Measurements from ENCODE around the gene PRSS33. TPM values are rescaled to one million over a fixed set of nuclear protein-coding genes. Genes with fewer than 3 reads are reported as not detected.

Gene PRSS33
- polyA plus RNA-seq, 12 donors: not detected

DNA sequence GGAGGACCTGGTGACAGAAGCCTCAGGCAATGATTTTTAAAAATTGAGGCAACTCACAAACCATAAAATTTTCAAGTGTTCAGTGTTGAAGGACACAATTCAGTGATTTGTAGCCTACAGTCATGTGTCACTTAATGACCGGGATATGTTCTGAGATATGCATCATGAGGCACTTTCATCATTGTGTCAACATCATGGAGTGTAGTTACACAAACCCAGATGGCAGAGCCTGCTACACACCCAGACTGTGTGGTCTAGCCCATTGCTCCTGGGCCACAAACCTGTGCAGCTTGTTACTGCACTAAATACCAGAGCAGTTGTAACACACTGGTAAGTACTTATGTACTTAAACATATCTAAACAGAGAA, 12.5 kb upstream of the PRSS33 start:
- no peak for DNase-seq

DNA sequence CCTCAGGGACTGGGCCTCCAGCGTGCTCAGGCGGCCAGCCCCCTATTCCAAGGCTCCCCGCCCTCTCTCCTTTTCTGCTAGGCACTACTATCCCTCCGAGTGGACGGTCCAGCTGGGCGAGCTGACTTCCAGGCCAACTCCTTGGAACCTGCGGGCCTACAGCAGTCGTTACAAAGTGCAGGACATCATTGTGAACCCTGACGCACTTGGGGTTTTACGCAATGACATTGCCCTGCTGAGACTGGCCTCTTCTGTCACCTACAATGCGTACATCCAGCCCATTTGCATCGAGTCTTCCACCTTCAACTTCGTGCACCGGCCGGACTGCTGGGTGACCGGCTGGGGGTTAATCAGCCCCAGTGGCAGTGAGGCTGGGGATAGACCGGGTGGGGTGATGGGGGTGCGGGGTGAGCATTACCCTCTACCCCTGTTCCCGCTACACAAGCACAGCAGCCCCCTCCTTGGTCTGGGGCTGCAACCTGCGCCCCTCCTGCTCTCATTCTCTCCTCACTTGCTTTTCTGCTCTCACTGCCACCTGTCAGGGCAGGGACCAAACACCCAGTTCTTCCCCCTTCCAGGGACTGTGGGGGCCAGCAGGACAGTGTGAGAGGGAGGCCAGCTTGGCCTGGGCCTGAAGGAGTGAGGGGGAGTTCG, 12.0 kb upstream of the PRSS33 start:
- no peak for DNase-seq

DNA sequence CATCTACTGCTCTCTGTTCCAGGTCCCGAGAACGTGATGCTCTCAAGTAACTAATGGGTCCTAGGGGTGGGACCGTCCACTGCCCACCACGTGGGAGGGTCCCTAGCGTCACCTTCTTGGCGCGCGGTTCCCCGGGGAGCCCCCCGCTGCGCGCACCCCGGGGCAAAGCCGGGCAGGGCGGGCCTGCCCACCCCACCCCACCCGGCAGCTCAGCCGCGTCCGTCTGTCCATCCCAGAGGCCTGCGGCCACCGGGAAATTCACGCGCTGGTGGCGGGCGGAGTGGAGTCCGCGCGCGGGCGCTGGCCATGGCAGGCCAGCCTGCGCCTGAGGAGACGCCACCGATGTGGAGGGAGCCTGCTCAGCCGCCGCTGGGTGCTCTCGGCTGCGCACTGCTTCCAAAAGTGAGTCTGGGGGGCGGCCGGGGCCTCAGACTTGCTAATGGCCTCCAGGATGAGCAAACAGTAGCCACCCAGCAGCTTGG, 11.4 kb upstream of the PRSS33 start:
- no peak for DNase-seq

DNA sequence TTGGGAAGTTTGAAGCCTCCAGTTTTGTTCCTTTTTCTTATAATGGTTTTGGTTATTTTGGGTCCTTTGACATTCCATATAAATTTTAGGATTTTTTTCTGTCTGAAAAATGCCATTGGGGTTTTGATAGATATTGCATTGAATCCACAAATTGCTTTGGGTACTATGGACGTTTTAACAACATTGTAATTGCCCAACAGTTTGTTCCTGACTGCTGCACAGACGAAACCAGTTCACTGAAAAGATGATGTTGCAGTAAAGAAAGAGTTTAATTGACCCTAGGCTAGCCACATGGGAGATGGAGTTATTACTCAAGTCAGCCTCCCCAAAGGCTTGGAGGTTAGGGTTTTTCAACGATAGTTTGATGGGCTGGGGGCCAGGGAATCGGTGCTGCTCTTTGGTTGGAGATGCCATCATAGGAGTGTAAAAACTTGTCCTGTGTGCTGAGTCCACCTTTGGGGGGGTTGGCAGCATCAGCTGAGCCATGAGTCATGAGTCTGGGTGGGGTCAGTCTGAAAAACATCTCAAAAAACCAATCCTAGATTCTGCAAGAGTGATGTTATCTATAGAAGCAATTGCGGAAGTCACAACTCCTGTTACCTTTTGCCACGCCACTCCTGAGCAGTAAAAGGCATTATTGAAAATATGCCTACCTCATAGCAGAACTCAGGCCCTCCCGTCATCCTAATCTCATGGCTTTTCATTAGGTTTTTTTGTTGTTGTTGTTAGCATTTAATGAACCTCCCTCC, 8.2 kb upstream of the PRSS33 start:
- no peak for DNase-seq

DNA sequence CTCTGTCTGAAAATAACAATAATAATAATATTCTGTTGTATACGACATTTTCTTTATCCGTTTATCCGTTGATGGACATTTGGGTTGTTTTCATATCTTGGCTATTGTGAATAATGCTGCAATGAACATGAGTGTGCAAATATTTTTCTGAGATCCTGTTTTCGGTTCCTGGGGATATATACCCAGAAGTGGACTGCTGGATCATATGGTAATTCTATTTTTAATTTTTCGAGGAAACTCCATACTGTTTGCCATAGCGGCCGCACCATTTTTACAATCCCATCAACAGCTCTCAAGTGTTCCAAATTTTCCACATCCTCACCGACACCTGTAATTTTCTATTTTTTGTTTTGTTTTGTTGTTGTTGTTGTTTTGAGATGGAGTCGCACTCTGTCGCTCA, 5.6 kb upstream of the PRSS33 start:
- DNase-seq: no peak

DNA sequence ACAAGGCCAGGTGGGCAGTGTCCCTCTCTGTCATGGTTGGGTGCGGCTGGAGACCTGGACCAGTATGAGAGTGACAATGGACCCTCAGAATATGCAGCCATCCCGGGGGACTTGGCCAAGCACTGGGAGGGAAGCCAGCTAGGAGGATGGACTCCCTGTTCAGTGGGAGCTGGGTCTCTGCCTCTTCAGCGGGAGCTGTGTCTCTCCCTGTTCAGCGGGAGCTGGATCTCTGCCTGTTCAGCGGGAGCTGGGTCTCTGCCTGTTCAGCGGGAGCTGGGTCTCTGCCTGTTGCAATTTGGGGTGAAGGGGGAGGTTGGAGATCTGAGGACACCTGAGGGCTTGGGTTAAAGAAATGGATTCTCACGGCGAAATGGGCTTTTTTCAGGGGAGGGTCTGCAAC, 3.8 kb upstream of the PRSS33 start:
- DNase-seq: no peak

DNA sequence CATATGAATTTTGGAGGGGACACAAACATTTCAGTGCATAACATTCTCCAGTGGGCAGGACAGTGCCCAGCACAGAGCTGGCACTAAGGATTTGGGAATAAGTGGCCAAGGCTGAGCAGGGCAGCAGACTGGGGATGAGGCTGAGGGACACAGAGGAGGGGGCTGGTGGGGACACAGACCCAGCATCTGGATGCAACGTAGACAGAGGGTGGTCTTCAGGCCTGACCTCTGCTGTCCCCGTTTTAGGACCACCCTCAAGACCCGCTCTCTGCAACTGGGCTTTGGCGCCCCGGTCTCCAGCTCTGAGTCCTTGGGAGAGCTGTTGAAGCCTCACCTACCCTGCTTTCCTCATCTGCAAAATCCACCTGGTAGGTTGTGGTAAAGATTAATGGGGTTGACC, 3.3 kb upstream of the PRSS33 start:
- DNase-seq: no peak

DNA sequence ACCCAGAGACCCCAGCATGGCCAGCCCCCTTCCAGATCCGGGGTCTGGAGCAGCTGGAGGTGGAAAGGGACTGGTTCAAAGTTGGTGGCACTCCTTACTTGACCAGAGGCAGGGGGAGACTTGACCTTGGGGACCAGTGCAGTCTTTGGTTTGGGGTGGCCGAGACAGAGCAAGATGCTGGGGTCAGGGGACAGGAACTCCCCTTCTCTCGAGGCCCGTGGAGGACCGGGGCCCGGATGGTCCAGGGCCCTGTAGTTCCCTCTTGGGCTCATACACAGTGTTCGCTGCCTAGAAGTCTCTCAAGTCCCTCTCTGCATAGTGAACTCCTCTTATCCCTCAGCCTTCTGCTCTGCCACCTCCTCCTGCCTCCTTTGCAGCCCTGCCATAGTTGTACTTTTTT, 601 bp upstream of the PRSS33 start:
- no peak for DNase-seq

DNA sequence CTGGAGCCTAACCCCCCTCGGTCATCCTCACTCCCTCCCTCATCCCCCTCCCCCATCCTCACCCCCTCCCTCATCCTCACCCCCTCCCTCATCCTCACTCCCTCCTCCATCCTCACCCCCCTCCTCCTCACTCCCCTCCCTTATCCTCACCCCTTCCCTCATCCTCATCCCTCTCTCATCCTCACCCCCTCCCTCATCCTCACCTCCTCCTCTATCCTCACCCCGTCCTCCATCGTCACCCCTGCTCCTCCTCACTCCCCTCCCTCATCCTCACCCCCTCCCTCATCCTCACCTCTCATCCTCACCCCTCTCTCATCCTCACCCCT, 571 bp downstream of the PRSS33 start:
- DNase-seq: no peak

DNA sequence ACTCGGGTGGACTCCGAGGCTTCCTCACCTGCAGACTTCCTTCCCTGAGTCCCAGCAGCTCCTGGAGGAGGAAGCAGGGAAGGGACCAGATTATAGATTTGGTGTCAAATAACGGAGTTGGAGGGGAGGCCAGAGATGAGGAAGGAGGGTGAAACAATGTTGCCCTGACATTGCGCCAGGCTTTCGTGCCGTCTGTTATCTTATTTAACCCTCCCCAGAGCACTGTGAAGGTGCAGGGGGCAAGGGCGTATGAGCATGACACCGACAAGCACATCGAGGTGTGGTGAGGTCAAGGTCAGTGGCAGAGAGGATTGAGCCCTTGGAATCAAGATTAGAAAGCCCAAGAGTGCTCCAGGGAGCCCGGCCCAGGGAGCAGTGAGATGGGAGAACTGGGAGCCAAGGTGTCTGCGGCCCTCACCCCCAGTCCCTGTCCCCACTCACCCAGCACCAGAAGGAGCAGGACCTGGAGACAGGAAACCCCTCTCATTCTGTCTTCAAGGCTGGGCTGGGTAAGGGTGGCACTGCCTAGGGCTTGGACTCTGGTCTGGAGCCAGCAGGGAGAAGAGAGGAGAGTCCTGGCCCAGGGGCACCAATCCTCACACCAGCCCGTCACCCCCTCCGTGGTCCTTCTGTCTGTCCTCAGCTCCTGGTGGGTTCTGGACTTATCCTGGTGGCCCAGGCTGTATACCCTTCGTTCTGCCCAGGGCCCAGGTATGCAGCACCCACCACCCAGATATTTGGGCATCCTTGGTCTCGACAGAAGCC, 1.1 kb downstream of the PRSS33 start:
- DNase-seq: no peak

DNA sequence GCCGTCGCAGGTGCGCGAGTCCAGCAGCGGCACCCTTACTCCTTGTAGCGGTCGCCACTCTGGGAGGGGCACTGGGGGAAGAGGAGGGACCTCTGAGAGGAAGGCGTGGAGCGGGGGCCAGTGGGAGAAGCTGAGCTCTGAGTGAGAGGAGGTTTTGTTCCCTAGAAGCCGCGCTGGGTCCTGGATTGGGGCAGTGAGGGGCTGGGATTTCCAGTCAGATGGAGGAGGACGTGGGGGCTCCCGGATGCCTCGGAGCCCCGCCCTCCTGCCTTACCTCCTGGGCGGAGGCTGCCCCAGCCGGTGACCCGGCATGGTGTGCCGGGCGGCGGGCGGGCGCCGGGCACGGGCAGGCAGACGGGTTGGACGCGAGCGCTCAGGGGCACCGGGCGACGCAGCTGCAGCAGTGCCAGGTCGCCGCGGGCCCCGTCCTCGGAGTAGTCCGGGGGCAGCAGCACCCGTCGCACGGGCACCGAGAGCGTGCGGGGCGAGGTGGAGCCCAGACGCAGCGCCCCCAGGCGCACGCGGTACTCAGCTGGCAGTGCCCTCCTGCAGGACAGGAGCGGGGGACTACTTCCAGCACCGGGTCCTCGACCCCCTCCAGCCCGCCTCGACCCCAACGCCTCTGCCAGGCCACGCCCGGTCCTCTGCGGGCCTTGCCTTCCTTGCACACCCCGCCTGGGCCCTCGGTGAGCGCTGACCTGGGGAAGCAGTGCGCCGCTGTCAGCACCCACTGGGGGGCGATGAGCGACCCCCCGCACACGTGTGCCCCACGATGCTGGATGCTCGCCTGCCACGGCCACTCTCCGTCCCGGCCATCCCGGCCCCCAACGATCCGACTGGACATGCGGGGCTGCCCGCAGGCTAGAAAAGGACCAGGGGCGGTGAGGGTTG, 2.0 kb downstream of the PRSS33 start:
- no peak for DNase-seq

DNA sequence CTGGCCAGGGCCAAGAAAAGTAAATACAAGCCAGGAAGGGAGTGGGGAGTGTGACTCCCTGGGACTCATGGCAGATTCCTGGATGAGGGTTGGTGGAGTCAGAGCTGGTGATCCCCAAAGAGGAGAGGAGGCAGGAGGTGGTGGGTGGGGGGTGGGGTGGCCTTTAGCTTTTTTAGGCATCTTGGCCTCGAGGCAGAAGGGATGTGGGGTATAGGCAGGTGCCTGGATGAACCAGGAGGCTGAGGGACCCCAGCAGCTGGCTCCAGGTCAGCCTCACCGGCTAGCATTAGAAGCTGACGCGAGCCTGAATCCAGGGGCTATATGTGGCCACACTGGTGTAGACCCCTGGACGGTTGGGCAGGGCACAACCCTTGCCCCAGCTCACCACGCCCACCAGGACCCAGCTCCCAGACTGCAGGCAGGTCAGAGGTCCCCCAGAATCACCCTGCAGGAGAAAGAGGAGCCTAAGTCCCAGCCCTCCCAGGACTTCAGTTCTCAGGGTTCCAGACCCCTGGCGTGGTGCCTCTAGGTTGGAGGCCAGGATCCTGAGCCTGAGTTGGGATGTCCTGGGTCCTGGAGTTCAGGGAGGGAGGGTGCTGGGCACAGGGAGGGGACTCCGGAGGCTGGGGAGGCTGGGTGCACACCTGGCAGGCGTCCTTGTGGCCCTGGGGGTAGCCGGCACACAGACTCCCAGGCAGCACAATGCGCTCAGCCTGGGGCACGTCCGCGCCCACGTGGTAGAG, 2.8 kb downstream of the PRSS33 start:
- DNase-seq: no peak

DNA sequence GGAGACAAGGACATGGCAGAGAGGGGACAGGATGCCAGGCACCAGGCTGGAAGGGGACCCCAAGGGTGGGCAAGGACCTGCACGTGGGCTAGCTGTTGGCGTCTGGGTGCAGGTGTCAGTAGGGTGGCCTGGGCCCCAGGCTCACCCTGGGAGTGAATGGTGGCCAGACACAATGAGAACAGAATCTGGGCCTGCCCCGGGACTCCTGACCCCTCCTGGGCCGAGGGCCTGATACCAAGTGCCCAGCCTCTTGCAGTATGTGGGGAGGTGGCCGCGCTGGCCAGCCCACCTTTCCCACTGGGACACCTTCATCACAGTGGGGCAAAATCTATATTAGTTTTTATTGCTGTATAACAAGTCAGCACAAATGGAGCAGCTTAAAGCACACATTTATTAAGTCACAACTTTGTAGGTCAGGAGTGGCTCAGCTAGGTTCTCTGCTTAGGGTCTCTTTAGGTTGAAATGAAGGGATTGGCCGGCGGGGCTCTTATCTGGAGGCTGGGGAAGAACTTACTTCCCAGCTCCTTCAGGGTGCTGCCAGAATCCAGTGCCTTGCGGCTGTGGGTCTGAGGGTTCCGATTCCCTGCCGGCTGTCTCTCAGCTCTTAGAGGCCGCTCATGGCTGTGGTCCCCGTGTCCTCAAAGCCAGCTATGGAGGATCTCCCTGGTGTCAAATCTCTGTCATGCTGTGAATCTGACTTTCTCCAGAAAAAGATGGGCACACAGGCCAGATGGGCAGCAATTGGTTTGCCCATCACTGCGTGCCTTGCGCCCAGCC, 3.6 kb downstream of the PRSS33 start:
- DNase-seq: no peak

DNA sequence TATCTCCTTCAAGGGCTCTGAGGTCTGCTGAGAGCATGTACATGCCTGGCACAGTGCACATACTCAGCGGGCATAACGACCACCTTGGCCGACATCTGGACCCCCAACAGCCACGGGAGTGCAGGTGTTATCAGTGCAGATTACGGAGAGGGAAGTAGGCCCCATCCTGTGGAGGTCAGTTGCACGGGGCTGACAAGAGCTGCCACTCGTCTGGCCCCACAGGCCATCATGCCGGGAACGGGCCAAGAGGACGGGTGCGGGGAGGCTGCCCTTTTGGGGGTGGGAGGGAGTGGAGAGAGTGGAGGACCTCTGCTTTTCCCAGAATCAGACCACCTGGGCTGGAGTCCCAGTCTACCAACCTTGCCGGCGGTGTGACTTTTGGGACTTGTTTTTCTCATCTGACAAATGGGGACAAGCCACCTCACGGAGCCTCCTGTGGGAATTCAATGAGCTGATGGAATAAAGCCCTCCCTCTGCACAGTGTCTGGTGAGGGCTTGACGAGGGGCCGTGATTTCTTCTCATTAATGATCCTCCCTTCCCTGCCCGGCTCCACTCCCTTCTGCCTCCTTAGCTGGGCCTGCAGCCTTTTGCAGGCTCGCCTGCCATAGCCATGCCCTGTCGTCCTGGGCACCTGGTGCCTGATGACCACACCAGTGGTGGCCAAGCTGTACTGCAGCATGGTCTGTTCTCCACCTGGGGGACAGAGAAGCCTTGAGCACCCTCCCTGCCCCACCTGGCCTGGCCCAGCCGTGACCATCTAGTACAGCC, 4.6 kb downstream of the PRSS33 start:
- no peak for DNase-seq

DNA sequence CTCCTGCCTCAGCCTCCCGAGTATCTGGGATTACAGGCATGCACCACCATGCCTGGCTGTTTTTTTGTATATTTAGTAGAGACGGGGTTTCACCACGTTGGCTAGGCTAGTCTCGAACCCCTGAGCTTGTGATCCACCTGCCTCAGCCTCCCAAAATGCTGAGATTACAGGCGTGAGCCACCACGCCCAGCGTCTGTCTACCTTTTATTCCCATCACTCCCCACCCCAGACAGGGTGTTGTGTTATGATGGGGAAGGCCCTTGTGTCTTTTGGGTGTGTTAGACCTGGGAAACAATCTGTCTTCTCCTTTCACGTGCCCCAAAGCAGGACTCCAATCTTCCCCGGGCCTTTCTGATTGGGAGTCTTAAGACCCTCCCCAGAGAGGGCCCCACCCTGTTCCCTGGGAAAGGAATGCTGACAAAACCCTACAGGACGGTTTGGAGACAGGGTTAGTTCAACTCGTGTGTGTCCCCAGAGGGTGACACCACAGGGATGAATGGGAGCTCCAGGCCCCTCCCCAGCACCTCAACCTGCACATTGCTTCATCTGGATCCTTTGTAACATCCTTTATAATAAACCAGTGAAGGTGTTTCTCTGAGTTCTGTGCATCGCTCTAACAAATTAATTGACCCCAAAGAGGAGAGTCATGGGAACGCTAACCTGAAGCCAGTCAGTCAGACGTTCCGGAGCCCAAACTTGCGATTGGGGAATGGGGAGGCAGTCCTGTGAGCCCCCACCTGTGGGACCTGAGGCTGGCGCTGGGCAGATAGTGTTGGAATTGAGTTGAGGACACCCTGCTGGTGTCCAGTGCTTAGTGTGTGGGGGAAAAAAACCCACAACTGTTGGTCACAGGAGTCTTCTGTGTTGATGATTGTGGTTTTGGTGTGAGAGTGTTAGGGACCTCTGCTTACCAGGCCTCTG, 7.1 kb downstream of the PRSS33 start:
- DNase-seq: no peak

DNA sequence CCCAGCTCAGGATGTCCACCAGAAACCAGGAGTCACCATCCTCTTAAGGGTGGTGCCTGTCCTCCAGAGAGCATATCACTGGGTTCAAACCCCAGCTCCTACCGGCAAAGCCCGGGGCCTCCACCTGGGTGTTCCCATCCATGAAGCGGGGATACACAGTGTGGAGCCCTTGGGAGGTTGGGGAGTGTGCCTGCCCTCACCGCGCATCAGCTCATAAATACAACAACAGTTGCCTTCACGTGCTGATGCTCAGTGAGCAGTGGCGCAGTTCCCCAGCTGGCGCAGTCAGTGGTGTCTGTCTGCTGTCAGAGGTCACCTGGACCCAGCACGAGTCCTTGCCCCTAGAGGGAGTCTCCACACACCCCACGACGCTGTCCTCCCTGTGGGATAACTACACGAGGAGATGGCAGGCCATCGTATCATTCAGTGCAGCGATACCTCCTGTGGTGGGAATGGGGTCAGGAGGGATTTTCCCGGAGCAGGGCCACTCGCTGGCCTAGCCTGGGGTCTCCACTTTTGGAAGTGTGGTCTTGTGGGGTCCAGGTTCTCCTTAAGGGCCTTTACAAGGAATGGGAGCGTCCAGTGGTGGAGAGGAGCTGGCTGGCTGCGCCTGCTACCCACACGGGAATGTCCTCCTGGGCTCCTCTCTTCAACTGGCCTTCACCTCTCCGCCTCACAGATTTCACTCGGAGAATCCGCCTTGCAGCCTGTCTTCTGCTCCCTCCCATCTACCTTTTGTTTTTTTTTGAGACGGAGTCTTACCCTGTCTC, 8.0 kb downstream of the PRSS33 start:
- no peak for DNase-seq

DNA sequence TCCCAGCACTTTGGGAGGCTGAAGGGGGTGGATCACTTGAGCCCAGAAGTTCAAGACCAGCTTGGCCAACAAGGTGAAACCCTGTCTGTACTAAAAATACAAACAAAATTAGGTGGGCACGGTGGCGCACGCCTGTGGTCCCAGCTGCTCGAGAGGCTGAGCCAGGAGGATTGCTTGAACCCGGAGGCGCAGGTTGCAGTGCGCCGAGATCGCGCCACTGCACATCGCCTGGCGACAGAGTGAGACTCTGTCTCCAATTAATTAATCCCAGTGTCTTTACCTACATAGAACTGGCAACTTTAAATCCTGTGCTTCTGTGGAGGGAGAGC, 8.8 kb downstream of the PRSS33 start:
- DNase-seq: no peak

Measured in muscle of arm (tissue), 12 donors.